Epithelial cell of proximal tubule (primary cell): ENCODE results near the gene STRADA. TPM values are rescaled to one million over a fixed set of nuclear protein-coding genes. Genes with fewer than 3 reads are reported as not detected.

Experiments
- DNase-seq: peaks from one replicate; pipeline ENCODE4 v3.0.0-alpha.2; 2011; ENCODE audit warnings: low read depth
- H3K4me3 ChIP-seq: 2 replicates; pipeline ENCODE4 v1.5.1; 2011; ENCODE audit warnings: low read depth, mild to moderate bottlenecking, low read length
- total RNA-seq: library from RNA; depleted of rRNA; stranded (reverse); fragments of >200 nt; gene quantifications from 2 replicates; pipeline ENCODE4 v1.2.3, GENCODE V29; 2015
- TF ChIP-seq, protein P1 (sequence below): conservative IDR thresholded peaks from 2 replicates; pipeline ENCODE4 v1.5.1; 2012; ENCODE audit warnings: low read depth, mild to moderate bottlenecking, low read length

Gene STRADA
- total RNA-seq, 1 donor from 2014 or later: 33.9 TPM

DNA sequence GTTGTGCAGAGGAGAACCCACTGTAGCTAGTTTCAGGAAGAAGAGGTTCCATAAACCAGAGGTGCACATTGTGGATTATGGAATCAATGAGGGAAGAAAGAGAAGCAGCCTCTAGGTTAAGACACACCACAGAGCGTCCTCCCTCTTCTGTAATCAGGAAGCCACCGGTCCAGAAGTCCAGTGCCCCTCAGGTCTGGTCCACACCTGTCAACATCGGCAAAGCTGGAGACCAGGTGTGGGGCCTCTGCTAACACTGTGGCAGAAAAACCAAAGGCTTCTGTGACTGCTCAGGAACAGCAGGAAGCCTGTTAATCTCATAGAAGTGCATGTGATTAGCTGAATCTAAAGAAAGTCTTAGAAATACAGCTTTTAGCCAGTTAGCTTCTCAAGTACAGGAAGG lies 65.0 kb downstream of the STRADA start:
- H3K4me3 ChIP-seq: no peak overlapping the region
- TF ChIP-seq, protein P1, sequence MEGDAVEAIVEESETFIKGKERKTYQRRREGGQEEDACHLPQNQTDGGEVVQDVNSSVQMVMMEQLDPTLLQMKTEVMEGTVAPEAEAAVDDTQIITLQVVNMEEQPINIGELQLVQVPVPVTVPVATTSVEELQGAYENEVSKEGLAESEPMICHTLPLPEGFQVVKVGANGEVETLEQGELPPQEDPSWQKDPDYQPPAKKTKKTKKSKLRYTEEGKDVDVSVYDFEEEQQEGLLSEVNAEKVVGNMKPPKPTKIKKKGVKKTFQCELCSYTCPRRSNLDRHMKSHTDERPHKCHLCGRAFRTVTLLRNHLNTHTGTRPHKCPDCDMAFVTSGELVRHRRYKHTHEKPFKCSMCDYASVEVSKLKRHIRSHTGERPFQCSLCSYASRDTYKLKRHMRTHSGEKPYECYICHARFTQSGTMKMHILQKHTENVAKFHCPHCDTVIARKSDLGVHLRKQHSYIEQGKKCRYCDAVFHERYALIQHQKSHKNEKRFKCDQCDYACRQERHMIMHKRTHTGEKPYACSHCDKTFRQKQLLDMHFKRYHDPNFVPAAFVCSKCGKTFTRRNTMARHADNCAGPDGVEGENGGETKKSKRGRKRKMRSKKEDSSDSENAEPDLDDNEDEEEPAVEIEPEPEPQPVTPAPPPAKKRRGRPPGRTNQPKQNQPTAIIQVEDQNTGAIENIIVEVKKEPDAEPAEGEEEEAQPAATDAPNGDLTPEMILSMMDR: no peak
- DNase-seq: no peak

DNA sequence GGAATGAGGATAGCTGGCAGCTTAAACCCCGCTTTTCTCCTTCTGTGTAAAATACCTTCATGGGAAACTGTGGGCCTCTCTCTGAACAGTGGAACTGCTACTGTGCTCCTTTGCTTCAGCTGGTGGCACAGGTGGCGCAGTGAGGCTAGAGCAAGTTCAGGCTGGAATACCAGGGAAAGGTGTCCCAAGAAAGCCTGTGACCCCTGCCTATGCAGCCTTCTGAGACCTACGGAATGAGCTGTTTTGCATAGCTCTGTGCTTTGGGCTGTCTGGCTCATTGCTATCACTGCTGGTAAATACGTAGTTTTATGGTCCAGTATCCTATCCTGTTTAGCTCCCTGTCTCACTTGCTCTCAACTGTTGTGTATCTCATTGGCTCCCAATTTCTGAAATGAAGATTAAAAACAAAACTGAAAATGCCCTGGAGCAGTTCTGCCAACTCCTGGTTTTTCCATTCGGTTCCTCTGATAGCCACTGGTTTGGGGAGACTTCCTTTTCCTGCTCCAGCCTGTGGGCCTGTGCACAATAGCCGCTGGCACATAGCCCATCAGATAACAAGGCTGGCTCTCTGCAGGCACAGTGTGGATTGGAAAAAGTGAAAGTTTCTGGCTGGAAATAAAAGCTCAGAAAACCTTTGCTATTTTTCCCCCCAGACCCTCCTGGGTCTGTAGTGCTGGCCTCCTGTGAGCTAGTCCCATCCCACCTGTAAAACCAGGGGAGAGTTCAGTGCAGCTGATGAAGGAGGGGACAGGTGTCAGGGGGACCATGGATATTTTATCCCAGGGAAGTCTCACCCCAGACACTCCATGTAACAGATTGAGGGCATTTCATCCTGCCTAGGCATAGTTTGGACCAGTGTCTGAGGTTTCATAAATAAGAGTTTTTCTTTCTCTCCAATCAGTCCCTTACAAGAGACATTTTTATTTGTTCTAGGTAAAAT lies 65.7 kb downstream of the STRADA start:
- no peak overlapping the region for H3K4me3 ChIP-seq
- DNase-seq: no peak
- TF ChIP-seq, protein P1: no peak

GRCh38 chr17:63675231-63675606 lies 66.4 kb downstream of the STRADA start:
- TF ChIP-seq, protein P1: no peak
- DNase-seq: no peak
- H3K4me3 ChIP-seq: no peak overlapping the region

- DNase-seq: no peak
- TF ChIP-seq, protein P1: no peak
- H3K4me3 ChIP-seq: no peak overlapping the region
These were observed 68.7 kb downstream of the STRADA start for GRCh38 chr17:63672856-63673255.

- DNase-seq: no peak
- TF ChIP-seq, protein P1: no peak
These were observed 75.9 kb downstream of the STRADA start for GRCh38 chr17:63665527-63666214.

DNA sequence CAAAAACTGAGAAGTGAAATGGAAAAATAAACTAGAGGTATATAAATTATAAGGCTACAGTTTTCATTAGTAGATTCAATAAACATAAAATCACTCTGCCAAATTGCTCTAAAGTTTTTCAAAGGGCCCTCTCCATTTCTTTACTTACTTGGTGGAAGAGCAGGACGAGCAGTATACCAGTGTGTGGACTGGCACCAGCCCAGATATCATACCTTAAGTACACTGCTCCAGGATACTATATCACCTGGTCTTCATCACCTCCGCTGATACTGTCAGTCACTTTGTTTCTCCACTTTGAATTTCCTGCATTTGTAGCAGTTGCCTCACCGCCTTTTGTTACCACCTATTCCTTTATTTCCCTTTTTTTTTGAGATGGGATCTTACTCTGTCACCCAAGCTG lies 81.7 kb downstream of the STRADA start:
- no peak for DNase-seq
- TF ChIP-seq, protein P1: no peak
- H3K4me3 ChIP-seq: no peak overlapping the region

More at GRCh38 chr17:63665527-63666214, 75.9 kb downstream of the STRADA start:
- H3K4me3 ChIP-seq: no peak overlapping the region
